ENCODE results near the gene ACTC1. TPM values are rescaled to one million over a fixed set of nuclear protein-coding genes. Genes with fewer than 3 reads are reported as not detected.

Gene ACTC1
- total and polyA plus RNA-seq, 2 donors (not counting 3 experiments of a cell fraction or from before 2014, with no cell fraction given): 1.0 TPM; not detected in 1

DNA sequence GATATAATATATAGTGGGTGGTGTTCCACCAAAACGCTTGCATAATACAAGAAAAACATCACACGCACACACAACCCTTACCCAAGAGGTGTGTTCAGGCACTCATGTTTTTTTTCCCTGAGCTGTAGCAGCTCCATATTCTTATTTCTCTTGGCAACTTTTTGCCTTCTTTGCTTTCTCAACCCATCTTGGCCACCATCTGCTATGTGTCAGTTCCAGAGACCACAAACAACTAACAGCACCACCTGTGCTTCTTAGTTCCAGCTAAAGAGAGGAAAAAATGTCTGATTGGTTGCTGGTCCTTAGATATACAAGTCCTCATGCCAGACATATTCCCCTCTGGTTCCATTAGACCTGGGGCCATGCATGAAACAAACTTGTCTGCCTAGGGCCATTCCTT is 11.9 kb downstream of the ACTC1 start:
- DNase-seq (ENCODE audit: low read depth, low spot score): no peak
- BruUV-seq (replicated peaks): no TSS peak
- H3K9ac ChIP-seq (replicated peaks; ENCODE audit: extremely low read depth, insufficient read depth, low read length): no peak overlapping the region
- TF ChIP-seq POLR2AphosphoS5 (IDR thresholded peaks at IDR 0.05; ENCODE audit: insufficient read depth, low read depth, low read length) (no peak), GATA2 (IDR thresholded peaks at IDR 0.05; ENCODE audit: insufficient read depth, insufficient read length, low read depth, low read length) (no peak), FOS (IDR thresholded peaks at IDR 0.05; ENCODE audit: borderline replicate concordance, insufficient read depth, low read length) (no peak), JUN (IDR thresholded peaks at IDR 0.05; ENCODE audit: borderline replicate concordance, insufficient read depth, insufficient read length, low read depth) (no peak), POLR2A (IDR thresholded peaks at IDR 0.05; ENCODE audit: low read depth, low read length) (no peak), MAX (IDR thresholded peaks at IDR 0.05; ENCODE audit: insufficient read depth, insufficient read length) (no peak), MYC (IDR thresholded peaks at IDR 0.05; ENCODE audit: low read depth, low read length) (no peak), EZH2 (IDR thresholded peaks at IDR 0.05; ENCODE audit: borderline replicate concordance, low read depth, low read length, severe bottlenecking) (no peak), CTCF (IDR thresholded peaks at IDR 0.05; ENCODE audit: extremely low read depth in 1 of 2, insufficient read depth in 1 of 2, low read depth in 1 of 2, low read length in 2 of 2) (no peak)
- no peak for FAIRE-seq
- no peak overlapping the region for H3K4me2 ChIP-seq (ENCODE audit: insufficient read depth, low read length)
- no peaks in the 10 kb centered on the region for H3K9me3 ChIP-seq (replicated peaks; ENCODE audit: control insufficient read depth, insufficient read depth, low read length)
- ChIA-PET POLR2A (no interaction called here), CTCF (no interaction called here)
- no peak overlapping the region for H2AFZ ChIP-seq (ENCODE audit: low read depth, low read length)
- no peaks in the 10 kb centered on the region for H3K36me3 ChIP-seq (ENCODE audit: control insufficient read depth in 2 of 2, extremely low read depth in 1 of 2, insufficient read depth in 2 of 2, low read length in 2 of 2)
- no peaks in the 10 kb centered on the region for H3K4me1 ChIP-seq (ENCODE audit: control insufficient read depth, extremely low read depth, insufficient read depth, low read length)
- no peak overlapping the region for H3K4me3 ChIP-seq (replicated peaks in 1 of 3; ENCODE audit: insufficient read depth in 1 of 3, low read depth in 1 of 3, low read length in 3 of 3)
- H3K79me2 ChIP-seq (ENCODE audit: control insufficient read depth, insufficient read depth, low read length): no peaks in the 10 kb centered on the region
- no peaks in the 10 kb centered on the region for H3K9me1 ChIP-seq (replicated peaks; ENCODE audit: control insufficient read depth, extremely low read depth, insufficient read depth, low read length)
- intact Hi-C loops (cut with micrococcal nuclease) (no loop called here), dilution Hi-C loops (cut with MboI; ENCODE audit: extremely low pct_ligation_motif_present, low sequenced_read_pairs) (no loop called here)
- H3K27ac ChIP-seq (ENCODE audit: insufficient read depth, low read depth, low read length): no peak overlapping the region
- peaks cover 8 to 10% of the 10 kb centered on the region in 2 experiments for H3K27me3 ChIP-seq (ENCODE audit: control insufficient read depth in 2 of 2, insufficient read depth in 2 of 2, low read length in 2 of 2)
- no peaks in the 10 kb centered on the region for H4K20me1 ChIP-seq (replicated peaks; ENCODE audit: control insufficient read depth, extremely low read depth, insufficient read depth, low read length)
